Nephron (organoid): ENCODE results near the gene SLC44A3.

Experiments used
- H3K27ac Mint-ChIP-seq, 3 experiments: 2 replicates each; pipeline ENCODE4 v1.8.0; 2020; ENCODE audit warnings: mixed read lengths in 3 of 3, mild to moderate bottlenecking in 2 of 3, moderate library complexity in 1 of 3
- H3K27me3 Mint-ChIP-seq: 2 replicates; pipeline ENCODE4 v1.8.0; 2021; ENCODE audit warnings: low read depth, mild to moderate bottlenecking, moderate library complexity, mixed read lengths
- H3K36me3 Mint-ChIP-seq: 2 replicates; pipeline ENCODE4 v1.8.0; 2020; ENCODE audit warnings: low read depth, mixed read lengths
- H3K4me1 Mint-ChIP-seq: 2 replicates; pipeline ENCODE4 v1.8.0; 2020; ENCODE audit warnings: mixed read lengths
- H3K4me3 Mint-ChIP-seq, 3 experiments: 2 replicates each; pipeline ENCODE4 v1.8.0; 2020; ENCODE audit warnings: mild to moderate bottlenecking in 3 of 3, mixed read lengths in 3 of 3, moderate library complexity in 2 of 3
- H3K9me3 Mint-ChIP-seq: 2 replicates; pipeline ENCODE4 v1.8.0; 2020; ENCODE audit warnings: mixed read lengths
- CTCF ChIP-seq, 3 experiments: fragments of 200-600 bp; sonication (generic); IDR thresholded peaks; one replicate each; pipeline ENCODE4 v1.5.0; 2021; ENCODE audit warnings: antibody characterized with exemption in 3 of 3; ENCODE audit not compliant: unreplicated experiment in 3 of 3

Gene SLC44A3

GRCh38 chr1:94912263-94913184 lies 92.4 kb downstream of the SLC44A3 start:
- Mint-ChIP-seq H3K36me3 (peaks cover 76% of the 10 kb centered on the region), H3K9me3 (no peaks in the 10 kb centered on the region), H3K27me3 (no peaks in the 10 kb centered on the region), H3K4me1 (peaks cover 79% of the 10 kb centered on the region), H3K27ac (peak overlapping the region in 2 of 3 experiments; percentile 41 to 61), H3K4me3 (peak overlapping the region in 1 of 3 experiments; percentile 56)
- no peak for TF ChIP-seq CTCF (IDR thresholded peaks at IDR 0.05; ENCODE audit: unreplicated experiment in 3 of 3)

- H3K36me3 Mint-ChIP-seq, result peaks cover 78% of the 10 kb centered on the region
- H3K27ac Mint-ChIP-seq, result peak overlapping the region in 1 of 3 experiments; percentile 9
- peak overlapping the region in 1 of 3 experiments; percentile 23 for H3K4me3 Mint-ChIP-seq
- no peaks in the 10 kb centered on the region for H3K27me3 Mint-ChIP-seq
- TF ChIP-seq CTCF (IDR thresholded peaks at IDR 0.05; ENCODE audit: unreplicated experiment in 3 of 3), result no peak
- H3K9me3 Mint-ChIP-seq, result no peaks in the 10 kb centered on the region
- H3K4me1 Mint-ChIP-seq, result peaks cover 90% of the 10 kb centered on the region
Observed at GRCh38 chr1:94917251-94917650, 97.1 kb downstream of the SLC44A3 start.

GRCh38 chr1:94919241-94920030 lies 99.3 kb downstream of the SLC44A3 start:
- peaks cover 89% of the 10 kb centered on the region for H3K4me1 Mint-ChIP-seq
- peak overlapping the region in 2 of 3 experiments; percentile 30 to 73 for H3K4me3 Mint-ChIP-seq
- H3K9me3 Mint-ChIP-seq, result no peaks in the 10 kb centered on the region
- peaks cover 70% of the 10 kb centered on the region for H3K36me3 Mint-ChIP-seq
- peak overlapping the region; percentile 30 to 64 (median 37) for H3K27ac Mint-ChIP-seq
- no peak for TF ChIP-seq CTCF (IDR thresholded peaks at IDR 0.05; ENCODE audit: unreplicated experiment in 3 of 3)
- H3K27me3 Mint-ChIP-seq, result no peaks in the 10 kb centered on the region

- no peaks in the 10 kb centered on the region for H3K9me3 Mint-ChIP-seq
- peaks cover 66% of the 10 kb centered on the region for H3K36me3 Mint-ChIP-seq
- H3K4me1 Mint-ChIP-seq, result peaks cover 88% of the 10 kb centered on the region
- H3K4me3 Mint-ChIP-seq, result peak overlapping the region in 2 of 3 experiments; percentile 53 to 73
- H3K27me3 Mint-ChIP-seq, result no peaks in the 10 kb centered on the region
- TF ChIP-seq CTCF (IDR thresholded peaks at IDR 0.05; ENCODE audit: unreplicated experiment in 3 of 3), result no peak
- peak overlapping the region; percentile 30 to 64 (median 37) for H3K27ac Mint-ChIP-seq
Observed at GRCh38 chr1:94920061-94920460, 99.9 kb downstream of the SLC44A3 start.

- no peaks in the 10 kb centered on the region for H3K9me3 Mint-ChIP-seq
Observed at GRCh38 chr1:94921977-94922376, 101.8 kb downstream of the SLC44A3 start.

More at GRCh38 chr1:94921977-94922376, 101.8 kb downstream of the SLC44A3 start:
- H3K36me3 Mint-ChIP-seq, result peaks cover 47% of the 10 kb centered on the region
- H3K4me3 Mint-ChIP-seq, result peak overlapping the region; percentile 42 to 100 (median 99)
- TF ChIP-seq CTCF (IDR thresholded peaks at IDR 0.05; ENCODE audit: unreplicated experiment in 3 of 3), result no peak
- peak overlapping the region; percentile 8 to 58 (median 37) for H3K27ac Mint-ChIP-seq
- no peaks in the 10 kb centered on the region for H3K27me3 Mint-ChIP-seq
- H3K4me1 Mint-ChIP-seq, result peaks cover 70% of the 10 kb centered on the region
